AG10803 (cell line): ENCODE data around the gene UQCRH.

Experiments used
- DNase-seq: peaks from one replicate; pipeline ENCODE4 v3.0.0; 2010; ENCODE audit warnings: low read depth
- H3K4me3 ChIP-seq: 2 replicates; pipeline ENCODE4 v1.5.1; 2011; ENCODE audit warnings: mild to moderate bottlenecking, low read length, control low read depth
- CTCF ChIP-seq: conservative IDR thresholded peaks from 2 replicates; pipeline ENCODE4 v1.5.1; 2011; ENCODE audit warnings: mild to moderate bottlenecking, low read length, control low read depth, inconsistent platforms

The UQCRH gene

GRCh38 chr1:46284597-46285564 lies 18.6 kb upstream of the UQCRH start:
- no peak overlapping the region for H3K4me3 ChIP-seq
- TF ChIP-seq CTCF: no peak
- DNase-seq: peak; percentile 39

GRCh38 chr1:46285730-46286477 lies 17.6 kb upstream of the UQCRH start:
- DNase-seq: no peak
- no peak overlapping the region for H3K4me3 ChIP-seq
- no peak for TF ChIP-seq CTCF

- TF ChIP-seq CTCF: no peak
- peak; percentile 89 for DNase-seq
- no peak overlapping the region for H3K4me3 ChIP-seq
These were observed 14.9 kb upstream of the UQCRH start for GRCh38 chr1:46288485-46289133.

- no peak for TF ChIP-seq CTCF
- no peak overlapping the region for H3K4me3 ChIP-seq
- DNase-seq: peak; percentile 11
These were observed 14.4 kb upstream of the UQCRH start for GRCh38 chr1:46289134-46289494.

- DNase-seq: no peak
- no peak overlapping the region for H3K4me3 ChIP-seq
- TF ChIP-seq CTCF: no peak
These were observed 13.5 kb upstream of the UQCRH start for GRCh38 chr1:46289976-46290375.

- H3K4me3 ChIP-seq: no peak overlapping the region
- TF ChIP-seq CTCF: no peak
- DNase-seq: no peak
These were observed 8.2 kb upstream of the UQCRH start for GRCh38 chr1:46295306-46295705.
